ENCODE data around the gene LIMS2. TPM values are rescaled to one million over a fixed set of nuclear protein-coding genes. Genes with fewer than 3 reads are reported as not detected.

LIMS2 gene
- total and polyA plus RNA-seq, 2 of the 8 experiments (the other 6 are each of a cell fraction or from before 2014, with no cell fraction given): 3.3 to 4.8 TPM

GRCh38 chr2:127640082-127641072 lies 35.0 kb downstream of the LIMS2 start:
- Histone ChIP-seq H3K27me3 (replicated peaks in 1 of 4; ENCODE audit: control insufficient read depth in 3 of 4, extremely low read depth in 1 of 4, insufficient read depth in 3 of 4, low read length in 3 of 4) (no peaks in the 10 kb centered on the region), H3K4ac (replicated peaks; ENCODE audit: insufficient read length, low read depth, low read length) (peak overlapping the region; percentile 51), H4K5ac (ENCODE audit: insufficient read length, low read depth, low read length) (no peak overlapping the region), H3K9me3 (ENCODE audit: insufficient read depth in 2 of 2, low read depth in 1 of 2, low read length in 1 of 2) (no peaks in the 10 kb centered on the region), H3K56ac (replicated peaks; ENCODE audit: insufficient read length, low read depth, low read length) (no peak overlapping the region), H4K8ac (ENCODE audit: extremely low read depth, insufficient read depth, low read length) (peak overlapping the region; percentile 89), H2BK5ac (ENCODE audit: low read depth, low read length) (peak overlapping the region; percentile 61), H4K91ac (replicated peaks; ENCODE audit: insufficient read length, low read length) (no peak overlapping the region), H3K9ac (replicated peaks in 1 of 4; ENCODE audit: extremely low read depth in 1 of 4, low read depth in 3 of 4, low read length in 3 of 4) (no peak overlapping the region), H3K23ac (ENCODE audit: insufficient read length) (no peak overlapping the region), H2BK120ac (replicated peaks; ENCODE audit: low read depth, low read length) (no peak overlapping the region), H2AK5ac (ENCODE audit: low read depth, low read length) (peak overlapping the region; percentile 53; the same call in 1 of the 2 replicates), H3K18ac (ENCODE audit: extremely low read depth, low read length) (peak overlapping the region; percentile 60; the same call in 1 of the 2 replicates), H2BK15ac (ENCODE audit: low read length) (no peak overlapping the region; the same call in 1 of the 2 replicates), H2BK20ac (ENCODE audit: low read length) (no peak overlapping the region), H2BK12ac (ENCODE audit: low read depth, low read length) (peak overlapping the region; percentile 98; the same call in 1 of the 2 replicates), H3K79me1 (ENCODE audit: low read depth, low read length) (no peaks in the 10 kb centered on the region), H3K4me2 (ENCODE audit: insufficient read depth in 1 of 2, low read depth in 2 of 2, low read length in 2 of 2) (no peak overlapping the region), H4K20me1 (replicated peaks in 1 of 2; ENCODE audit: control insufficient read depth in 1 of 2, insufficient read depth in 2 of 2, low read length in 2 of 2) (no peaks in the 10 kb centered on the region), H3K36me3 (ENCODE audit: control insufficient read depth in 2 of 4, insufficient read depth in 4 of 4, low read length in 3 of 4) (no peaks in the 10 kb centered on the region), H3K4me3 (ENCODE audit: extremely low read depth in 1 of 4, insufficient read depth in 2 of 4, low read depth in 3 of 4, low read length in 4 of 4) (no peak overlapping the region), H3K23me2 (ENCODE audit: low read depth, low read length) (no peaks in the 10 kb centered on the region), H3K4me1 (replicated peaks in 1 of 4; ENCODE audit: control insufficient read depth in 3 of 4, insufficient read depth in 4 of 4, low read length in 3 of 4) (peaks cover 0 to 19% (median 7%) of the 10 kb centered on the region in 4 experiments; a peak in 6 of 7 replicates), H2AFZ (ENCODE audit: low read length) (no peak overlapping the region), H3K14ac (ENCODE audit: insufficient read length) (no peak overlapping the region), H3K27ac (ENCODE audit: low read depth, low read length) (no peak overlapping the region), H3K79me2 (ENCODE audit: control insufficient read depth in 1 of 2, insufficient read depth in 2 of 2, low read length in 2 of 2) (no peaks in the 10 kb centered on the region)
- CTCF ChIA-PET (ENCODE audit: partially characterized antibody): interaction anchor here (0.6 to 9.8 kb wide), 28 partner anchors 9 to 509 kb away, joined by 3 to 114 read pairs (median 4); no protein-coding TSS in a partner anchor
- FAIRE-seq: no peak
- WGBS, 2 experiments (ENCODE audit: extremely low coverage in 1 of 2, insufficient coverage in 1 of 2, insufficient read length in 1 of 2, insufficient replicate concordance in 2 of 2, low coverage in 1 of 2, low lambda C conversion rate in 2 of 2, missing lambda C conversion rate in 1 of 2): 87% methylated on average over 21 of the region's 25 CpGs; no CpG with 5 or more reads in 1 of the 2 experiments
- POLR2A ChIA-PET (ENCODE audit: partially characterized antibody): interaction anchor here (0.9 to 3.3 kb wide), 3 partner anchors 9 to 114 kb away, joined by 3 to 10 read pairs (median 3); partner anchors contain the start of gene IWS1
- peak in 1 of 2 experiments; percentile 75 for DNase-seq (ENCODE audit: low read depth in 1 of 2, low spot score in 2 of 2)
- TF ChIP-seq GABPA (IDR thresholded peaks at IDR 0.05; ENCODE audit: borderline replicate concordance, insufficient read depth, low read length) (no peak), HDAC2 (IDR thresholded peaks at IDR 0.05; ENCODE audit: borderline replicate concordance in 1 of 2, low read depth in 2 of 2, low read length in 2 of 2) (no peak), CTBP2 (IDR thresholded peaks at IDR 0.05; ENCODE audit: borderline replicate concordance, insufficient read depth, insufficient read length, low read length) (no peak), SP2 (IDR thresholded peaks at IDR 0.05; ENCODE audit: low read length) (no peak), EP300 (IDR thresholded peaks at IDR 0.05; ENCODE audit: borderline replicate concordance in 1 of 2, low read depth in 2 of 2, low read length in 2 of 2) (no peak), RAD21 (IDR thresholded peaks at IDR 0.05 in 1 of 2, conservative IDR thresholded peaks at IDR 0.05 in 1 of 2; ENCODE audit: low read depth in 2 of 2, low read length in 2 of 2) (peak; percentile 66 to 73), BACH1 (IDR thresholded peaks at IDR 0.05; ENCODE audit: low read length) (no peak), CREB1 (IDR thresholded peaks at IDR 0.05) (0 out of 2 replicates have a peak, but pooled peaks have one; percentile 20), NANOG (IDR thresholded peaks at IDR 0.05; ENCODE audit: insufficient read depth, low read depth, low read length, poor library complexity, severe bottlenecking) (no peak)
